ENCODE data around the gene STK4.
"Not testable (repeated sequence)": the region's sequence is repeated elsewhere in the genome, so short reads cannot be mapped to it uniquely, and the experiment has no call there.

STK4 gene

DNA sequence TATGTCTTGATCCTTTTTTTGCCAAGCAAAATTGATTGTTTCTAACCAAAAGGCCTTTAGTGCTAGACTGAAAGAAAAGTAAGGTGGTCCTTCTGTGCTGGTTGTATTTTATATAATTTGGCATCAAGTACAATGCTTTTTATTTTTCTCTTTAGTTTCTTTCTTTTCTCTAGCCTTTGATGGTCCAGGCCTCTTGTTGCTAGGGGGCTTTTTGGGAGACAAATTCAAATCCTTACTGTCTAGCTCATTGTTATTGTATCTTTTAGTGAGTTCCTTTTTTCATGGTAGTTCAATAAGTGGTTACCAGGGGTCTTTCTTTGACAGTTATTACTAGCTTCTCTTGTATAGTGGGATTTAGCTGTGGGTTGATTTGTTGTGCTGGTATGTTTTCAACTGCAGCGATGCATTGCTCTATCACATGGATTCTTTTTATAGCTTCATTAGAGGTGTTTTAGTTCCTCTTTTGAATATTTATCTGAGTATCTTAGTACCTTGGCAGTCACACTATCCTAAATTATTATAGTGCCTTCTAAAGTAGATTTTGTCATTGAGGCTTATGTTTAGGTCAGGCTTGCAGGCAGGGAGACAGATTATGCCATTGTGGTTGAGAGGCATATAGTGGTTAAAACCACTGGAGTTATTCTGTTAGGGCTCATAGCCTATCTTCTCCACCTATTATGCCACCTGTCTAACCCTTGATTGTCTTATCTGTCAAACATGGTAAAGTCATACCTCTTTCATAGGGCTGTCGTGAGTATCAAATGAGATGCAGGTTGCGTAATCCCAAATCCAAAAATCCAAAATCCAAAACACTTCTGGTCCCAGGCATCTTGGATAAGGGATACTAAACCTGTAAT lies 85.1 kb downstream of the STK4 start:
- in situ Hi-C loops (cut with MboI; ENCODE audit: low sequenced_read_pairs), result no loop called here

GRCh38 chr20:45052698-45053429 lies 86.6 kb downstream of the STK4 start:
- in situ Hi-C loops (cut with MboI; ENCODE audit: low sequenced_read_pairs), result no loop called here

DNA sequence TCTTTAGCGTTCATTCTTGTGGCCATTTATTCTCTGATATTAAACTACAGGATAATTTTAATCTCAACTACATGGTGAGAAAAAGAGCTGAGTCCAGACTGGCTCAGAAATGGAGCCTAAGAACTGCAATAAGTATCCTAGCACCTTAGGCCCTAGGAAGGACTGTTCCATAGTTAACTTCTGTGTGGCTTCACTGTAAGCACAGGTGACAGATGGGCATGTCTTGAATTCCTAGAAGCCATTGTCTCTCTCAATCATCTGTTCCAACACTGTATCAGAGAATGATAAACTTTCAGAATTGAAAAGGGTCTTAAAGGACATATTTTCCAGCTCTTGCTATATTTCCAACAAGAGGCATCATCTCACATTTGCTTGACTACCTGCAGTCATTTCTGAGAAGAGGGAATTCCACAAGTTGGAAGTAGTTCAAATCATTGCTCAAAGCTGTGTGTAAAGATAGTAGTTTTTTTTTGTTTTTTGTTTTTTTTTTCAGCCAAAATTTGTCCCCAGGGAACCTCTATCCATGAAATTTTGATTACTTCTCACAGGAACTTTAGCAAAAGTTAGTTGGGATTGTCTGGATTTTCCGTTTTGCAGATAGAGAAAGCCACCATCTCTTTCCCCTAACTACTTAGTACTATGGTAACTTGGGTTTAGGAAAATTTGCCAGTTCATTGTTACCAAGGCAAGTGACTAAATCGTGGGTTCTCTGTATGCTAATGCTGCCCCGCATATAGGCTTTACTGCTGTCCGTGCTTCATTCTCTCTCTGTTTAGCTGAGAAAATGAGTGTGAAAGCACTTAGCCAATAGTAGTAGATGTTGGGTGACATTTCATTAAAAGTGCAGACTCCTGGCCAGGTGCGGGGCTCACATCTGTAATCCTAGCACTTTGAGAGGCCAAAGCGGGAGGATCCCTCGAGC lies 87.4 kb downstream of the STK4 start:
- in situ Hi-C loops (cut with MboI; ENCODE audit: low sequenced_read_pairs), result no loop called here

DNA sequence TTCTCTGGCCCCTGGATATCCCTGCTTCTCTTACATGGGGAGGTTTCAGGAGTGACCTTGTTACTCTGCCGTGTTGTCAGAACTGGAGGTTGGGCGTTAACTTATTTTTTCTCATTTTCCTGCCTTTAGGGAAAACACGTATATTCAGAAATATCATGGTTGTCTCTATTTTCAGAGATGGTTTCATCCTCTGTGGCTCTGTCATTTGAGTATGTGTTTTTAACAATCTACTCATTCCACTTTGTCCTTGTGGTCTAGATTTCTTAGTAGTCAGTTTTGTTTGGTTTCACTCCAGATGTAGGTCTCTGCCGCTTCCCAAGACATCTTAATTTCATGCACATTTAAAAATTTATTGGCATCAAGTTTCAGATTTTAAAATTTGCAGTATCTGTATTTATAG lies 88.7 kb downstream of the STK4 start:
- in situ Hi-C loops (cut with MboI; ENCODE audit: low sequenced_read_pairs), result no loop called here

DNA sequence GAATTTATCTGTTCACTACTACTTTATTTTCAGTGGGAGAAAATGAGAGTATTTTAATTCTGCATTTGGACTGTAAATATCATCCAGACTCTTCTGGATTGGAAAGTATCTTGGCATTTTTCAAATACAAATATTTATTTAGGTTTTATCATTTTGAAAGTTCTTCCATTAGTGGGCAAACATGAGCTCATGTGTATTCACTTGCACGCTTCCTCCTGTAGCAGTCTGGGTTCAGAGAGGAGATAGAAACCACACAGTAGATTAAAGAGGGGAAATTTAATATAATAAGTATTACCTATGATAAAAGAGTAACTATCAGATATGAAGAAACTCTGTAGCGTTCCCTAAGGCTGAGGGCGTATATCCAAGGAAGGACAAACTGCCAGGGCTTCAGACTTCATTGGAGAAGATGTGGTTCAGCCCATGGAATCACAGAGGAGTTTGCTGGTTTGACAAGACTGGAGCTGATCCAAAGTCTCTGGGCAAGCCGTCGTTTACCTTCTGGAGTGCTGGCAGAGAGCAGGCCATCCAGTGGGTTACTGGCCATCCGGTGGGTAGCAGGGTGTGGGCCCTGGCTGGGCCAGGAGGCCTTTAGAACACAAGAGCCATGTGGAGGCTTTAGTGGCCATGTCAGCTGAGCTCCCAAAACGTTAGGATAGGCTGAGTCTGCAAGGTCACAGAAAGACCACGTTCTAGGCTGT lies 90.3 kb downstream of the STK4 start:
- in situ Hi-C loops (cut with MboI; ENCODE audit: low sequenced_read_pairs), result no loop called here

DNA sequence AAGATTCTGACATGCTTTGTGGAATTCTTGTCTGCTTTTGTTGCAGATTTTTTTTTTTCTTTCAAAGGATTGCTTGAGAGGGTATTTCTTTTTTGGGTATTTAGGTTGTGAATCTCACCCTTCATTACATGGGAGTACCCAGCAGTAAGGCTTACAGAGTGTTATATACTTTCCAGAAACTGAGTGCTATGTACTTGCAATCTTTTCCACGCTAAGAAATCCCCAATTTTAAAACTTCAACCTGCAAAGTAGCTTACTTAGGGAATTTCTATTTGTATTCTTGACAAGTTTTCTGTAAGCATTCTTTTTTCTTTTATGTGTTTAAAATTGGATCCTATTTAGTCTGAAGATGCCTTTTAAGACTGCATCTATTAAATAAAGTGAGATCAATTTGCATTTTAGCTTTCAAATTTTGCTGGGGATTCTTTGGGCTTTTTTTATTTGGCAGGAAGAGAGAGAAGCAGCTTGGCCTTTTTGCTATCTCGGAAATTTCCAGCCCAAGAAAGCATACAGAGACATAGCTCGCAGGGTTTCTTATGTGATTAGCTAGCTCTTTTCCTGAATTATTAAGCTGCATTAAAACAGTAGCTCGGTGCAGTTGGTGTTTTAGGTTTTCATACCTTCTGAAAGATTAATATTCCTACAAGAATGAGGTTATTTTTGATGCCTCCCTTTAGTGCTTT lies 92.0 kb downstream of the STK4 start:
- in situ Hi-C loops (cut with MboI; ENCODE audit: low sequenced_read_pairs), result no loop called here

DNA sequence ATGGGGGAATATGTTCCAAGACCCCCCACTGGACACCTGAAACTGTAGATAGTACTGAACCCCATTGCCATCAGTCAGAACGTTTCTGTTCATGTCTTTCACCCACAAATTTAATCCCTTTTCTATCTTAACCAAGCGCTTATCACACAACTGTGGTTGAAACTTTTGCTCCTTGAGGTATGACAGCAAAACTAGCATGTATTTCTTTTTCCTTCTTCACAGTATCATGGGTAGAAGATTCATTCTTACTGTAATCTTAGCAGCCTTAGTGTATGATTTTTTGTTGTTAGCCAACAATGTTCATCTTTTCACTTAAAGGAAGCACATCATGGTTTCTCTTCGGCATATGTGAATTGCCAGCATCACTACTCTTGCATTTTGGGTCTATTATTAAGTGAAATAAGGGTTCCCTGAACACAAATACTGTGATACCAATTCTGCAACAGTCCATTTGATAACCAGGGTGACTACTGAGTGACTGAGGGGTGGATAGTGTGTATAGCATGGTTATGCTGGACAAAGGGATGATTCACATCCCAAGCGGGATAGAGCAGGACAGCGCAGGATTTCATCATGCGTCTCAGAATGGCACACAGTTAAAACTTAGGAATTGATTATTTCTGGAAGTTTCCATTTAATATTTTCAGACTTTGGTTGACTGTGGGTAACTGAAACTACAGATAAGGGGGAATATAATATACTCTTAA lies 92.9 kb downstream of the STK4 start:
- in situ Hi-C loops (cut with MboI; ENCODE audit: low sequenced_read_pairs), result no loop called here

- in situ Hi-C loops (cut with MboI; ENCODE audit: low sequenced_read_pairs), result no loop called here
Measured at GRCh38 chr20:45060294-45060693, 94.0 kb downstream of the STK4 start.

- in situ Hi-C loops (cut with MboI; ENCODE audit: low sequenced_read_pairs), result no loop called here
Measured at GRCh38 chr20:45061244-45061643, 94.9 kb downstream of the STK4 start.

DNA sequence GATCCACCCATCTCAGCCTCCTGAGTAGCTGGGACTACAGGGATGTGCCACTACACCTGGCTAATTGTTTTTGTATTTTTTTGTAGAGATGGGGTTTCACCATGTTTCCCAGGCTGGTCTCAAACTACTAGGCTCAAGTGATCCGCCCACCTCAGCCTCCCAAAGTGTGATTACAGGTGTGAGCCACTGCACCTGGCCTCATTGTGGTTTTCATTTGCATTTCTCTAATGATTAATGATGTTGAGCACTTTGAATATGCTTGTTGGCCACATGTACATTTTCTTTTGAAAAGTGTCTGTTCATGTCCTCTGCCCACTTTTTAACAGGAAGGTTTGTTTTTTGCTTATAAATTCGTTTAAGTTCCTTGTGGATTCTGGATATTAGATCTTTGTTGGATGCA lies 96.8 kb downstream of the STK4 start:
- in situ Hi-C loops (cut with MboI; ENCODE audit: low sequenced_read_pairs), result not testable (repeated sequence)

DNA sequence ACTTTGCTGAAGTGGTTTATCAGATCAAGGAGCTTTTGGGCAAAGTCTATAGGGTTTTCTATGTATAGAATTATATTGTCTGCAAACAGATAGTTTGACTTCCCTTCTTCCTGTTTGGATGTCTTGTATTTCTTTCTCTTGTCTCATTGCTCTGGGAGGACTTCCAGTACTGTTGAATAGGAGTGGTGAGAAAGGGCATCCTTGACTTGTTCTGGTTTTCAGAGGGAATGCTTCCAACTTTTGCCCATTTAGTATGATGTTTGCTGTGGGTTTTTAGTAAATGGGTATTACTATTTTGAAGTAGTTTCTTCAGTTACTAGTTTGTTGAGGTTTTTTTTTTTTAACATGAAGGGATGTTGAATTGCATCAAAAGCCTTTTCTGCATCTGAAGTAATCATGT lies 98.5 kb downstream of the STK4 start:
- in situ Hi-C loops (cut with MboI; ENCODE audit: low sequenced_read_pairs), result no loop called here

DNA sequence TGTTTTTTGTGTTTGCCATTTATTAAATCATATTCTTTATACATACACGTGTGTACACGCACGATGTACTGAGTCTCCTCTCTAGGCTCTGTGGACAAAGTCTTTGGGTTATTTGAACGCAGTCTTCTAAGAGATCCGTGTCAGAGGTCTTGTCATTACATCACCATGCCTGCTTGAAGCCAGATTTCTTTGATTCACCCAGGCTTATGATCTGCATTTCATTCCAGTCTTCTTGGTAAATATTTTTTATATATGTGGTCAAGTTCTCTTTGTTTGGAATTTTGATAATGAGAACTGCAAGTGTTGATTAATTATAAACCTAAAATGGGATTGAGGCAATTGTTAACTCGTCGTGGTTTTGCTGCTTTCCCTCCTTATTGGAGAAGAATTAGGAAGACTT lies 100.1 kb downstream of the STK4 start:
- in situ Hi-C loops (cut with MboI; ENCODE audit: low sequenced_read_pairs), result no loop called here

- in situ Hi-C loops (cut with MboI; ENCODE audit: low sequenced_read_pairs), result no loop called here
Measured at GRCh38 chr20:45067087-45067486, 100.8 kb downstream of the STK4 start.

DNA sequence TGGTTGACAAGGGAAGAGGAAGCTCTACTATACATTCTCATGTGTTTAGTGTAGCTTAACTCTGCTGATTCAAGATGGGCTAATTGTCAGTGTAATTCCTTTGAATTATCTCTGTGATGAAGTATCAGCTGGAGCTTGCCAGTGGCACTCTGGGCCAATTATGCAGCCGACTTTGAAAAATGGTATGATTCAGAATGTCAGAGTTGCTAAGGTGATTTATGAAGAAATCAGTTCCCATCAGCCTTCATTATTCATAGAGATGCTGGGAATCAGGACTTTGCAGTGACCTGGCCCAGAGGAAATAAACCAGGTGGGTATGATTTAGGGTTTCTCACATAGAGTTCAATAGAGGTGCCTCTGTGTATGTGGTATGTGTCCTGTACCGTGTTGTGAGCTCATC lies 101.2 kb downstream of the STK4 start:
- in situ Hi-C loops (cut with MboI; ENCODE audit: low sequenced_read_pairs), result no loop called here

DNA sequence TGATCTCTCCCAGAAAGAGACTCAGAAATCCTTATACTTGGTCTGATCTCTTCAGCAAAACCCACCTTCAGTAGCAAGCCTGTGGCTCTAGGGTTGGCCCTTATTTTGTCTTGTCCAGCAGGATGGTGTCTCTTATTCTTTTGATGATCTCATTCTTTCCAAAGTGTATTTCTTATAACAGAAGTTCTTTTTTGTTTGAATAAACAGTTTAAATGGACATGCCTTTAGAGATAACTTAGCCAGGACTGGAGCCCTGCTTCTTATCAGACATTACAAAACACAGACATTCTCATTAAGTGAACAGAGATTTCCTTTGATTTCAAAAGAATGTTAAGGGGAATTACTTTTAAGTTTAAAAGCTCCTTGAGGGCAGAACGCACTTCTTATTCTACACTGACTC lies 102.9 kb downstream of the STK4 start:
- in situ Hi-C loops (cut with MboI; ENCODE audit: low sequenced_read_pairs), result no loop called here

DNA sequence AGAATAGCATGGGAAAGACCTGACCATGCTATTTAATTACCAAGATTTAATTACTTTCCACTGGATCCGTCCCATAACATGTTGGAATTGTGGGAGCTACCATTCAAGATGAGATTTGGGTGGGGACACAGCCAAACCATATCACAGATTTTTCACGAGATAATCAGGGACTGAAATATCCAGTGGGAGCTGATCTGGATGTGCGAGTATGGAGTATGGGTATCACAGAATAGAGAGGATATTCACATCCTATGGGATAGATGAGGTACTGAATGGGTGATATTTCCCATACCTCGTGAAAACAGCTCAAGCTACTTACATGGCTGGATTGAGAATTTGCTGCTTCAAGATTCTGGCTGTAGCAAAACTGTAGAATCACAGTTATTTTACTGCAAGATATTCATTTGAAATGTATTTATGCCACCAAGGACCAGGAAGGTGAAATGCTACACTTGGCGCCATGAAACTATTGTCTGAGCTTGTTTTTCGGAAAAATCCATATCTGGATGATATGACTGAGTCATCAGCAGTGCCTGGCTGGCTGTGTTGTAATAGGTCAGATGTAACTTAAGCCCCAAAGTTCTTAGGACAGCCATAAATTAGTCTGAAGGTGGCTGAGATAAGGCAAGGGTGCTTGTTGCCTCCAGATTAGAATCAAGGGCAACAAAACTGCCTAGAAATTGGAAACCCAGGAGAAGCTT lies 104.8 kb downstream of the STK4 start:
- in situ Hi-C loops (cut with MboI; ENCODE audit: low sequenced_read_pairs), result no loop called here

GRCh38 chr20:45072066-45072465 lies 105.8 kb downstream of the STK4 start:
- in situ Hi-C loops (cut with MboI; ENCODE audit: low sequenced_read_pairs), result no loop called here

DNA sequence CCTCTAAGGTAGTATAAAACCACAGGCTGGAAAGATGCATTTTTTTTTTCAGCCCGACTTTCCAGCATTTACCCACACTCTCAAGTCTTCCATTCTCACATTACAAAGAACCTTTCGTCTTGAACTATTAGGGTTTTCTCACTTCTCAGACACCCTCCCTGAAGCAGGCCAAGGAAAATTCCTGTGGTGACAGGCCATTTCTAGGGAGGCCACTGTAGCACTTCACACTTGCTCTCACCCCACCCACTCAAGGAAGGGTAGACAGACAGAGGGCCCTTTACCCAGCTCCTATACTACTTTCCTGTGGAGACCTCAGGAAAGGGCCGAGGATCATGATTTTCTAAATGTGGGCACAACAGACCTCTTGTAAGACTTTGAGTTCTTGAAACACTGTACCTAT lies 106.9 kb downstream of the STK4 start:
- in situ Hi-C loops (cut with MboI; ENCODE audit: low sequenced_read_pairs), result no loop called here

DNA sequence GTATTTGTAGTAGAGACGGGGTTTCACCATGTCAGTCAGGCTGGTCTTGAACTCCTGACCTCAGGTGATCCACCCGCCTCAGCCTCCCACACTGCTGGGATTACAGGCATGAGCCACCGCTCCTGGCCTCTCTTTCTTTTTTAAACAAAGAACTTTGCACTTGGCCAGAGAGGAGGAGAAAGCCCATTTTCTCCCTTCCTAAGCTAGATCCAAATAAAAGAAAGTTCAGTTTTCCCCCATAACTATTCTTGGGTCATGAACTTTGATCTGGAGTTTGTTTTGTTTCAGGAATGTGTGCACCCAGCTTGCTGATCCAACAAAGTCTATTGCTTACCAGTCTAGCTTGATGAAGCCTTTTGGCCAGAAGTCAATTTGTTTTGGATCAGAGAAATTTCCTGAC lies 111.2 kb downstream of the STK4 start:
- in situ Hi-C loops (cut with MboI; ENCODE audit: low sequenced_read_pairs), result no loop called here
